ENCODE data around the gene SULT1E1. TPM values are rescaled to one million over a fixed set of nuclear protein-coding genes. Genes with fewer than 3 reads are reported as not detected.

SULT1E1 gene
- total RNA-seq, 1 donor from 2014 or later: 5.1 TPM

- H3K9me3 Mint-ChIP-seq (ENCODE audit: unreplicated experiment): no peaks in the 10 kb centered on the region
- peaks cover 3% of the 10 kb centered on the region for H3K27me3 Mint-ChIP-seq (ENCODE audit: unreplicated experiment)
- TF ChIP-seq CTCF (IDR thresholded peaks at IDR 0.05): no peak
- no peak overlapping the region for H3K4me3 Mint-ChIP-seq (ENCODE audit: unreplicated experiment)
- H3K4me1 Mint-ChIP-seq (ENCODE audit: unreplicated experiment): peaks cover 1% of the 10 kb centered on the region
- H3K36me3 Mint-ChIP-seq (ENCODE audit: unreplicated experiment): no peaks in the 10 kb centered on the region
- DNase-seq (ENCODE audit: extremely low spot score, unreplicated experiment): no peak
- H3K27ac Mint-ChIP-seq (ENCODE audit: unreplicated experiment): no peak overlapping the region
Observed at GRCh38 chr4:69836287-69836686, 23.7 kb downstream of the SULT1E1 start.

GRCh38 chr4:69835766-69836165 is 24.2 kb downstream of the SULT1E1 start:
- H3K36me3 Mint-ChIP-seq (ENCODE audit: unreplicated experiment): no peaks in the 10 kb centered on the region
- H3K27ac Mint-ChIP-seq (ENCODE audit: unreplicated experiment): no peak overlapping the region
- H3K4me1 Mint-ChIP-seq (ENCODE audit: unreplicated experiment): peaks cover 3% of the 10 kb centered on the region
- no peaks in the 10 kb centered on the region for H3K9me3 Mint-ChIP-seq (ENCODE audit: unreplicated experiment)
- H3K4me3 Mint-ChIP-seq (ENCODE audit: unreplicated experiment): no peak overlapping the region
- no peak for DNase-seq (ENCODE audit: extremely low spot score, unreplicated experiment)
- no peaks in the 10 kb centered on the region for H3K27me3 Mint-ChIP-seq (ENCODE audit: unreplicated experiment)
- TF ChIP-seq CTCF (IDR thresholded peaks at IDR 0.05): no peak

GRCh38 chr4:69833251-69833650 is 26.7 kb downstream of the SULT1E1 start:
- Mint-ChIP-seq H3K27me3 (ENCODE audit: unreplicated experiment) (no peaks in the 10 kb centered on the region), H3K4me1 (ENCODE audit: unreplicated experiment) (peaks cover 24% of the 10 kb centered on the region), H3K4me3 (ENCODE audit: unreplicated experiment) (no peak overlapping the region), H3K36me3 (ENCODE audit: unreplicated experiment) (no peaks in the 10 kb centered on the region), H3K9me3 (ENCODE audit: unreplicated experiment) (no peaks in the 10 kb centered on the region), H3K27ac (ENCODE audit: unreplicated experiment) (no peak overlapping the region)
- no peak for TF ChIP-seq CTCF (IDR thresholded peaks at IDR 0.05)
- DNase-seq (ENCODE audit: extremely low spot score, unreplicated experiment): no peak

GRCh38 chr4:69832326-69833030 is 27.5 kb downstream of the SULT1E1 start:
- DNase-seq (ENCODE audit: extremely low spot score, unreplicated experiment): no peak
- Mint-ChIP-seq H3K27ac (ENCODE audit: unreplicated experiment) (no peak overlapping the region), H3K27me3 (ENCODE audit: unreplicated experiment) (no peaks in the 10 kb centered on the region), H3K9me3 (ENCODE audit: unreplicated experiment) (no peaks in the 10 kb centered on the region), H3K4me1 (ENCODE audit: unreplicated experiment) (peaks cover 25% of the 10 kb centered on the region), H3K36me3 (ENCODE audit: unreplicated experiment) (no peaks in the 10 kb centered on the region), H3K4me3 (ENCODE audit: unreplicated experiment) (no peak overlapping the region)
- no peak for TF ChIP-seq CTCF (IDR thresholded peaks at IDR 0.05)

GRCh38 chr4:69831646-69832325 is 28.2 kb downstream of the SULT1E1 start:
- DNase-seq (ENCODE audit: extremely low spot score, unreplicated experiment): no peak
- no peak overlapping the region for H3K27ac Mint-ChIP-seq (ENCODE audit: unreplicated experiment)
- H3K4me3 Mint-ChIP-seq (ENCODE audit: unreplicated experiment): no peak overlapping the region
- no peaks in the 10 kb centered on the region for H3K27me3 Mint-ChIP-seq (ENCODE audit: unreplicated experiment)
- TF ChIP-seq CTCF (IDR thresholded peaks at IDR 0.05): no peak
- peaks cover 25% of the 10 kb centered on the region for H3K4me1 Mint-ChIP-seq (ENCODE audit: unreplicated experiment)
- H3K9me3 Mint-ChIP-seq (ENCODE audit: unreplicated experiment): no peaks in the 10 kb centered on the region
- H3K36me3 Mint-ChIP-seq (ENCODE audit: unreplicated experiment): no peaks in the 10 kb centered on the region
